Measurements from ENCODE around the gene PADI3. TPM values are rescaled to one million over a fixed set of nuclear protein-coding genes. Genes with fewer than 3 reads are reported as not detected.

PADI3 gene
- total RNA-seq, 1 donor from 2014 or later = not detected

DNA sequence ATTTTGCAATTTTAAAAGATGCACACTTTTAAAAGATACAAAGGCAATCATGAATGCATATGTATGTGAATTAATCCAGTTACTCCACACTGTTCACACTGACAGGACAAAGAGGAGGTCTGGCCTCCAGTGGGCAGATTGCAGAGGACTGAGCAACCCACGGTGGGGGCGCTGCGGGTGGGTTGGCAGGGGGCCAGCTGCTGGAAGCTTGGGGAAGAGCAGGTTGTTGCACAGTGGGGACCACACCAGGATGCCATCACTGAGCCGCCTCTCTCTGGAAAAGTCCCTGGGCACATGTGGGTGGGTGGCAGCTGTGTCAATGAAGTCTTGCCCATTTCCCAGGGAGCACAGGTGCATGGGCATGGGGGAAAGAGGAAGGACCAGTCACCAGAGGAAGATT lies 46.4 kb downstream of the PADI3 start:
- DNase-seq (ENCODE audit: low spot score) (no peak), ATAC-seq (no peak)

DNA sequence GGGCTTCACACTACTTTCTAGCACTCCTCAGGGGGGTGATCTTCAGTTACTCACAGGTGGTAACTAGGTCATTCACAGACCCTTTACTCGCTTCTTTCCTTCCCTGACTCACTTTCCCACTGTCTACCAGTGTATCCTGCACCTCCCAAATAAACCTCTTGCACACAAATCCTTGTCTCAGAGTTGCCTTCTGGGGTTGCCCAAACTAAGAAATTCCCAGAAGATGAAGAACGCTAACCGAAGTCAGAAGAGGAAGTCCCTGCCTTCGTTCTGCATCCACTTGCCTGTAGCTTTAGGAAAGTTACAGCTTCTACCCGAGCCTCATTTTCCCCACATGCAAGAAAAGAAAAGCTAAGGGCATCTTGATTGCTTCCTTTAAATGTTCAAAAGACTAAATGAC lies 47.2 kb downstream of the PADI3 start:
- DNase-seq (ENCODE audit: low spot score) (no peak), ATAC-seq (no peak)

DNA sequence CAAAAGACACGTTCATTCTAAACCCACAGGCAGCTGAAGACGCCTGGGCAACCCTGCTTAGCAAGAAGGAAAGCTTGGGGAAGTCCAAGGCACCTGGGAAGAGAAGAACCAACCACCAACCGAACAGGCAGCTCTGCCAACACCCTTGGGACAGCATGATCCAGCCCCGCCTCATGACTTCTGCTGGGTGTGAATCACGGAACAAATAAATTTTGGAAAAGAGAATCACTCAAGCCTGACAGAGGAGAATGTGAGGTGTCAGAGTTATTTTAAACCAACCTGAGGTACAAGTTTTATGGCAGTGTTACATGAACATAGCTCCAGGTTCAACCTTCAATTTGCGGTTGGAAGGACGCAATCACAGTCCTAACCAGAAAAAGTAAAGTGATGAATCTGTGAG lies 49.1 kb downstream of the PADI3 start:
- DNase-seq (ENCODE audit: low spot score) (no peak), ATAC-seq (no peak)

DNA sequence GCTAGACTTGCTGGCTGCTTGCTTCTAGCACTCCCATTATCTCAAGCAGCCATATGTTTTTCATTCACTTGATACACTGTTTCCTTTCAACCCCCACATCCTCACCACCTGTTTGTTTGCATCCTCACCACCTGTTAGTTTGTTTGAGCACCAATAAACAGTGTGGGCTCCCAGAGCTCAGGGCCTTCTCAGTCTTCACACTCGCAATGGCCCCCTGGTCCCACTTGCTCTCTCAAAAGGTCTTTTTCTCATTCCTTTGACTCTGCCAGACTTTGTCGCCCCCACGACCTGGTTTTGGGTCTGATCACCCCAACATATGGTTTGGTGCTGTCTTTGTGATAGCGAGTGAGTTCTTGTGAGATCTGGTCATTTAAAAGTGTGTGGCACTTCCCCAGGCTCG lies 52.9 kb downstream of the PADI3 start:
- DNase-seq (ENCODE audit: low spot score) (no peak), ATAC-seq (no peak)

DNA sequence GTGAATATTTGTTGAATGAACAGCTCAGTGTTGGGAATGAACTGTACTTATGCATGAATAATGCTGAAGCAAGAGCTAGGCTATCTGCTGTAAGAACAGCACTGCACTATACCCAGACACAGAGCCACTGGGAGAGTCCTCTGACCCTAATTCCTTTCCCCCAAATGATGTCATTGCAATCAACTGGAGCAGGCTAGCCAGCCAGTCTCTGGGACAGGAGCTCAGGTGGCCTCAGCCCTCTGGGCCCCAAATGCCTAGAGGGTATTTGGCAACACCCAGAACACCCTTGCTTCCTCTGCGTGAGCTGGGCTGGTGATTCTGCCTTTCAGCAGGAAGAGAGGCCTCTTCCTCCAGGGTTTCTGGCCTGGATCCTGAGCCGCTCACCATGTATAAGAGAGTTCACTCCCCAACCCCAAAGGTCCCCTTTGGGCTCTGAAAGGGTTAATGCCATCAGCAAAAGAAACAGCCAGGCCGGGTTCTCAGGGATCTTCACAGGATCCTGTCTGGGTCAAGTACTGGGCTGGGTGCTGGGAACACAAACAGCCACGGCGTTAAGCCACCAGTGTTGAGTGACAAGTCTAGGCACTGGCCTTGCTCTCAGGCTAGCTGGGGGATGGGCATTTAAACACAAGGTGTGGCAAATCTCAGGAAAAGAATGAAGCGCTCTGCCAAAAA lies 55.4 kb downstream of the PADI3 start:
- DNase-seq (ENCODE audit: low spot score) (no peak), ATAC-seq (no peak)

DNA sequence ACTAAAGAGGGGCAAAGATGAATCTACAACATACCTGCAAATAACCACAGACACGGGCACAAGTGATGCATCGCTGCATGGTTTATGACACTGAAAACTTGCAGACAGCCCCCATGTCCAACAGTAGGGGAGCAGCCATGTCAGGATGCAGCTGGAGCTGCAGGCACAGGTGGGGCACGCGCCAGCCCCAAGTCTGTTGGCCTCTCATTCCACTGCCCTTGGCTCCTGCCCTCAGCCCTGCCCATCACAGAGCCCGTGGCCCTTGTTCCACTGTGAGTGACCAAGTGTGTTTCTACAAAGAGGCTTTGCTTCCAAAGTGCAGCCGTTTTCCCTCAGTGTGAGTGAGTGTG lies 55.9 kb downstream of the PADI3 start:
- DNase-seq (ENCODE audit: low spot score) = no peak
- no peak for ATAC-seq

DNA sequence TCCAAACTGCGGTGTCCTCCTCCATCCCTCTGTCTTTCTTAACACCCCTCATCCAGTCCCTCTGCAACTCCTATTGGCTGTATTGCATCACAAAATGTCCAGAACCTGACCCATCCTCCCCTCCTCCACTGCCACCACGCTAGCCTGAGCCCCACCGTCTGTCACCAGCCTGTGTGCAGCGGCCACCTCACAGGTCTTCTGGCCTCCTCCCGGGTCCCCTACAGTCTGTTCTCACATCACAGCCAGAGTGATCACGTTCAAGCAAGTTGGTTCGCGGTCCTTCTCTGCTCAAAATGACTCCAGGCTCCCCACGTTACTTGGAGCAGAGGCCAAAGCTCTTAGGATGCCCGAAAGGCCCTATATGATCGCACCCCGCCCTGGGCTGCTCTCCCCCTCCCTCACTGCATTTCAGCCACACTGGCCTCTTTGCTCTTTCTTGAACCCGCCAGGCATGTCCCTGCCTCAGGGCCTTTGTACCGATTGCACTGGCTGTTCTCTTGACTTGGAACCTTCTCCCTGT lies 56.7 kb downstream of the PADI3 start:
- DNase-seq (ENCODE audit: low spot score) (no peak), ATAC-seq (no peak)

DNA sequence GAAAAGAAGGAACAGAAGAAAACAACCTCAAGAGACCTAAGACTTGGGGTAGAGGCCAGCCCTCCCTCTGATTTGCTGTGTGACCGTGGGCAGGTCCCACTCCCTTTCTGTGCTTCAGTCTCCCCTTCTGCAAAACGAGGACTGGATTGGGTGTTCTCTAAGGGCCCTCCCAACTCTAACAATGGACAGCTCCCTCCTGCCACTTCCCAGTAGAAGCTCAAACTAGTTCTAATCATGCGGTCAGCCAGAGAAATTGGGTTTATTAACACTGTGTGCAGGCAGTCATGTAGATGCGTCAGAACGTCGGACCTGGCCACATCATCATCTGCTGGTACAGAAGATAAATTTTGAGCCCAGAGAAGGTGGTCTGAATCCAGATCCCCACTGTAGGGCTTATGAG lies 57.5 kb downstream of the PADI3 start:
- ATAC-seq (no peak), DNase-seq (ENCODE audit: low spot score) (no peak)

DNA sequence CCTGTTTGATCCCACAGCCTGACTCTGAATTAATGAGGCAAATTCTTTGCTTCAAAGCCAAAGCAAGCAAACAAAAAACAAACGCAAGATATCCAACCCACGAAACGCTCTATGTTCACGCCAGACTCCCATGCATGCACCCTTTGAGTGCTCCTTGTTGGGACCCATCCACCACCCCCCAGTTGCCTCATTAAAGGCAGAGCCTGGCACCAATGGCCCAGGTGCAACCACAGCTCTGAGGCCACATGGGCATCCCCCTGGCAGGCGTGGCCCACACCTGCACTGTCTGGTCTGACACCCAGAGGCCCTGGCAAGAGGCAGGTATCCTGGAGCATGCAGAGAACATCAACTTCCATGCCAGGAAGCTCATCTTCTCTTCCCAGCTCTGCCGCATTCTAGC lies 58.0 kb downstream of the PADI3 start:
- no peak for ATAC-seq
- no peak for DNase-seq (ENCODE audit: low spot score)

DNA sequence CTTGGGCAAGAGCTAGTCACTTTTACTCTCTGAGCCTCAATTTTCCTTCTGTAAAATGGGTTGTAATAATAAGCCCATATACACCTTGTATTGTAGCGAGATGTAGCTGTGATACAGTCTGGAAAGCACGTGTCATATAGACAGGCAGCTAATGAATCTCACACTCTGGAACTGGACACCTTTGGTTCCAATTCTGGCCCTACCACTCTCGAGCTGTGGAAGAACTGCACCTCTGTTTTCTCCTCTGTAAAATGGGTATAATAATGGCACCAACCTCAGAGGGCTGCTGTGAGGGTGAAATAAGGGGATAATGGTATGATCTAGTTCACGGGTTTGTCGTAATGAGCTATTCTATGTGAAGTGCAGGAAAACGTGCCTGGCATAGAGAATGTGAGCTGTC lies 58.4 kb downstream of the PADI3 start:
- ATAC-seq = no peak
- DNase-seq (ENCODE audit: low spot score) = no peak

DNA sequence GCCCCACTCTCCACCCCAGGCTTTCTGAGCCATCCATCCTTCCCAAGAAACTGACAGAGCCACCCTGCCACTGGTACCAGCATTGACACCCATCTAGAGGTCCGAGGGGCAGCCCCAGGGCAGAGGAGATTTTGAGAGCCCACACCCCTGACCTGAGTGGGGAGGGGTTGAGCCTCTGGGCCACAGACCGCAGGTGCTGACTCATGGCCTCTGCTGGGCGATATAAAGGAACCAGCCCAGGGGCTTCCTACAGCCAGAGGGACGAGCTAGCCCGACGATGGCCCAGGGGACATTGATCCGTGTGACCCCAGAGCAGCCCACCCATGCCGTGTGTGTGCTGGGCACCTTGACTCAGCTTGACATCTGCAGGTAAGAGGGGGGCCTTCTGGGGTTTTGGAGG lies 59.0 kb downstream of the PADI3 start, which contains the start of gene PADI4:
PADI4 (plus strand) TSS at position 252 of the 400 bp plus-strand sequence; CDS start at position 278, 26 bp downstream.
- DNase-seq (ENCODE audit: low spot score) = no peak
- ATAC-seq = no peak

DNA sequence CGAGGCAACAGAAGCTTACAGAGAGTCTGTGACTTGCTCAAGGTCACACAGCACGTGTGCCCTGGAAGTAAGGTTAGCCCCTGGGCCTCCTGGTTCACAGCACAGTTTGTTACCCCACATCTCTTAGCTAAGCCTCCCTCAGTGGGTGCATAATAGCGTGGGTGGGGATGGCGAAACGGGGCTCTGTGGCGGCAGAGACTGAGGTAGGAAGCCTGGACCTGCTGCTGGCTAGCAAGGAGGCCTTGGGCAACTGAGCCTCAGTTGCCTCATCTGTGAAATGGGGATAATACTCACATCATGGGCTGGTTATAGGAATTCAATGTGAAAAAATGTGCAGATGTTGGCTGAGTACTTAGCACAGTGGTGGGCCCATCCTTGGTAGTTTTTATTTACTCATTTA lies 59.7 kb downstream of the PADI3 start:
- ATAC-seq (no peak), DNase-seq (ENCODE audit: low spot score) (no peak)

DNA sequence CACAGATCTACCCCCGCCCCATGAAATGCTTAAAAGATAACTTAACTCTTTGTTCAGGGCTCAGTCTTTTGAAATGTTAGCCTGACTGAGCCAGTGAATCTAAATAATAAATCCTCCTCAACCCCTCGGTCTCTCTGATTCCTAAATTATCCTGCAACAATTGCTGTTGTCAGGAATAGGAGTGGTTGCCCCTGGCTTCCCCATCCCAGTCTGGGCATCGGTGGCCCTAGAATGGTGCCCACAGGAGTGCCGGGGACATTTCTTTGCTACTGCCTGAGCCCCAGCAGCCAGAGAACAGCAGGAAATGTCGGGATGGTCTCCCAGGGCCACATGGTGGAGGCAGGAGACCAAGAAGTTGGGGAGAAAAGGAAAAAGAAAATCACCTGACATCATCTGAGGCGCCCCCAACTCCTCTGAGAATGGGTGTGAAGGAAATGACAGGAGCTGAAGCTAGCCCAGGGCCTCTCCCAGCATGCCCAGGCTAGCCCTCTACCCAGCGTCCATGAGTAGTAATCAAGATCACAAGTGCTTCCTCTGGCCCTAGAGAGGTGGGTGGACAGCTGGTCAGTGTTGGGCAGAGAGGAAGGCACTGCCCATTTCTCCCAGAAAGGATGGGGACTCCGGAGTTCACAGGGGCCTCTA lies 60.6 kb downstream of the PADI3 start:
- no peak for ATAC-seq
- DNase-seq (ENCODE audit: low spot score) = no peak

DNA sequence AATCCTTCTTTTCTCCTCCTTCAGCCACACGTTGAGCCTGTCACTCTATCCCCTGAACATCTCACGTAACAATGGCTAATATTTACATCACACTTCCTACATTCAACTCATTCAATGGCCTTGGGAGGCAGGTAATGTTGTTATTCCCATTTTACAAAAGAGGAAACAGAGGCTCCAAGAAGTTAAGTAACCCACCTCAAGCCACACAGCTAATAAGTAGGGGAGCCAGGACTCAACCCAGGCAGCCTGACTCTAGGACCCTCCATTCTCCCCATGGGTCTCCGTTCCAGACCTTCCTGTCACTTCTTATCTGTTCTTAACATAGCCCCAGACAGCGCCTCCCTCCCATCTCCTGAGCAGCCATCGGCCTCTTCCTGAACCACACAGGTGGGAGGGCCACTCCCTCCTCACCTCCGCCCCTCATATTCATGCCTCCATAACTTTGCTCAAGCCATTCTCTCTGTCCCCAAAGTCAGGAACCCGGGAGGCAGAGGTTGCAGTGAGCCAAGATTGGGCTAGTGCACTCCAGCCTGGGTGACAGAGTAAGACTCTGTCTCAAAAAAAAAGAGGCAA lies 61.3 kb downstream of the PADI3 start:
- ATAC-seq (no peak), DNase-seq (ENCODE audit: low spot score) (no peak)

DNA sequence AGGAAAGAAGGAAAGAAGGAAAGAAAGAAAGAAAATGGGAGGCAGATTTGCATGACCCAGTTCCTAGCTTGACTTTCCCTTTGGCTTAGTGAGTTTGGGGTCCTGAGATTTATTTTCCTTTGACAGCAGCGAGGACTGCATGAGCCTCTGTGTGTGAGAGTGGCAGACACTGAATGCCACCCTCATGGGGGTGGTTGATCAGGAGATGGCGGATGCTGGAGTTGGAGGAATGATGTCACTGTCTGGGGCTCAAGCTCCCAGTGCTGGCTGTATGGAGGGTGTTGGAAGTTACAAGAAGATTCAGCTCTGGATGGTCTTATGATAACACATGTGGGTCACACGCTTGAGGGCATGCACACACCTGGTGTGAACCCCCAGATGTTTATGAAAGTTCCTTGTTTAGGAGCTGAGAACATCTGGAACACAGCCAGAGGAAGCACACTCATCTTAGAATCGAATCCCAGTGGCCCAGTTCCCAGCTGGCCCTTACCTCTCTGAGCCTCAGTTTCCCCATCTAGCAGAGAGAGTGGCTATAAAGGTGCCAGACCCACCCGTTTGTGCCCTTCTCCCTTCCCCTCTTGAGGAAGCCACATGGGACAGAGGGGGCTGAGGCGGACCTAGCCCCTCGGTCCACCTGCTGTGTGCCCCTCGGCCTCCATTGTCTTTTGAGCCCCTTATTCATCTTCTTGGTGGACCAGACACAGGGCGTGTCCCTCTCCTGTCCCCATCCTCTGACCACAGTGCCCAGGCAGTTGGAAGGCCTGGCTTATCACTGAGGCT lies 64.8 kb downstream of the PADI3 start:
- DNase-seq (ENCODE audit: low spot score) (no peak), ATAC-seq (no peak)

DNA sequence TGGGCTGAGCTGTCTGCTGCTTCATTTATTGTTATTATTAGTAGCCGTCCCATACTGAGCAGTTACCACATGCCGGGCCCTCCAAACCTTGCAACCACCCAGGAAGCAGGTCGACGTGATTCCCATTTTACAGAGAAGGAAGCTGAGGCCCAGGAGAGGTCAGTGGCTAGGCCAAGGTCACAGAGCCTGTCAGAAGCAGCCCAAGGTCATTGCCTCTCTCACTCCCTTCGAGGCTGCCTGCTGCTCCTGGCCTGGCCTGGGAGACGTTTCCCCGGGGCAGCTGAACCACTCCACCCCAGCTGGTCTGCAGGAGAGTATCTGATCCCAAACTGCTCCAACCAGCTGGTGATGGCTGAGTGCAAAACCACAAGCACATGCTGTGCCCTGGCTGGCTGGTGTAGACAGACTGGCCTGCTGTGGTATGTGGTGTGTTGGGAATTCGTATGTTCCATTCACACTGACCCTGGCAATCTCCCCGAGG lies 65.6 kb downstream of the PADI3 start:
- ATAC-seq (no peak), DNase-seq (ENCODE audit: low spot score) (no peak)

DNA sequence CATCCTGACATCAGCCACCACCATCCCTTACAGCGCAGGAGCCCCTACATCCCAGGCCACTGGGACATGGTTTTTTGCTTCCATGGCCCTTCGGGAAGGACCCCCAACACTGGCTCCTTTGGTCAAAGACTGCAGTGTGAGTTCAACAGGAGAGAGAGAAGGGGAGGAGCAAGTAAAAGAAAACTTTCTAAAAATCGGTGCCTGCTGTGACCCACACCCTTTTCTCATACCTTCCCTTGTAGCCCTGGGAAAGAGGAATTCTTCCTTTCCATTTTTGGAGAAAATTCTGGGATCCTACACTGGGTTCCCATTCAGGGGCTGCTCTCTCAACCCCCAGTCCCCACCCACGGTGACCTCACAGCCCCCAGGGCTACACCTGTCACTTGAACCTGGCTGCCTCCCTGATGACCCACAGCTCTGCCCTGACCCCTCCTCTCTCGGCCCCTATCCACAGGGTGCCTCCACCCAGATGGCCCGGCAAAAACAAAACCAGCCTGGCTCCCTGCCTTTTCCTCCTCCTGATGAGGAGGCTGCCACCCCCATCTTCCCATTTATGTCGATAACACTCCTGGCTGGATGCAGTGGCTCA lies 66.7 kb downstream of the PADI3 start:
- ATAC-seq (no peak), DNase-seq (ENCODE audit: low spot score) (no peak)

DNA sequence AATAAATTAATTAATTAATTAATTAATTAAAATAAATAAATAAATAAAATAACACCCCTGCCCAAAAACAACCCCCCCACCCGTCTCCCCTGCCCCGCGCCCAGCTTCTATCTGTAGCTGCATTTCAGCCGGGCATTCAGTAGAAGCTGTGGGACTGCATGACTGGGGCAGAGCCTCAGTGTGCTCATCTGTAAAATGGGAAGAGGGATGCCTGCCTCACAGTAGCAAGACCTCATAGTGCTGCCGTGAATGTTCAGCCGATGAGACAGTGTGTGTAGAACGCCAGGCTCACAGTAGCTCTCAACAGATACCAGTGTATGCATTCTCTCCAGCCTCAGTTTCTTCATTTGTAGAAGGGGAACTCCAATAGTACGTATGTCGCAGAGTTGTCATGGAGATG lies 67.8 kb downstream of the PADI3 start:
- DNase-seq (ENCODE audit: low spot score) (no peak), ATAC-seq (no peak)

DNA sequence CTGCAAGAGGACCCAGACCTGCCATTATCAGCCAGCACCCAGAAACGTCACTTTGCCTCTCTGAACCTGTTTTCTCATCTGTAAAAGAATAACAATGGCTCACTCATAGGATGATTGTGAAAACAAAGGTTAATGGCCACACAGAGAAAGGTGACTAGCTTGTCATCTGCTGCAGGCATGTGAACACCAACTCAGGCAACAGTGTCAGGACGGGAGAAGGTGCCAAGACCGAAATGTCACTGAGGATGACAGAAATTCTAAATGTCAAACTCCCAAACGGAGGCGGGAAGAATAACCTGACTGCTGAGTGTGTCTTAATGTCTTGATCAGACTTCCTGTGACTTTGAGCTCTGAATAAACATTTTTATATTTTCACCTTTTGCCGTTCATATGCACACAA lies 69.4 kb downstream of the PADI3 start:
- ATAC-seq (no peak), DNase-seq (ENCODE audit: low spot score) (no peak)

DNA sequence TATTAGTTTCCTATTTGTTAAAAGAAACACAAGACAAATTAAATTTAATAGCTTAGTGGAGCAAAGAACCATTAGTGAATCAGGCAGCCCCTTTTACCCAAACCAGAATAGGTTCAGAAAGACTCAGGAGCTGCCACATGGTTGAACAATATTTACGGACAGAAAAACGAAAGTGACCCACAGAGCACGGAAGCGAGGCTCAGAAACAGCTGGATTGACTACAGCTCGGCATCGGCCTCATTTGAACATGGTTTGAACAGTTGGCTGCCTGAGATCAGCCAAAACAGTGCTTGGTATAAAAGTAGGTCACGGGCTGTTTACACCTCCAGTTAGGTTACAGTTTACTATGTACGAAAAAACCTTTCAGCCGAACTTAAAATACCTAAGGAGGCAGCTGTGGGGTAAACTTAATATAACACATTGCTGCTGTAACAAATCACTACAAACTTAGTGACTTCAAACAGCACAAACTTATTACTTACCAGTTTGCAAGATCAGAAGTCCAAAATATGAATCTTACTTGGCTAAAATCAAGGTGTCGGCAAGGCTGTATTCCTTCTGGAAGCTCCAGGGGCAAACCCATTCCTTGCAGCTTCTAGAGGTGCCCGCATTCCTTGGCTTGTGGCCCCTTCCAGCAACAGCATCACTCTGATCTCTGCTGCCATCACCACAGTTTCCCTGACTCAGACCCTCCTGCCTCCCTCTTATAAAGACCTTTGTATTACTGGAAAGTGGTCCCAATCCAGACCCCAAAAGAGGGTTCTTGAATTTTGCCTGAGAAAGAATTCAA lies 70.9 kb downstream of the PADI3 start:
- ATAC-seq (no peak), DNase-seq (ENCODE audit: low spot score) (no peak)

Measured in left lobe of liver (tissue), 2 donors.